ENCODE results near the gene GDPD1.
"Not testable (repeated sequence)": the region's sequence is repeated elsewhere in the genome, so short reads cannot be mapped to it uniquely, and the experiment has no call there.

The GDPD1 gene

GRCh38 chr17:59296190-59296589 lies 75.9 kb downstream of the GDPD1 start:
- no peak for TF ChIP-seq CTCF (IDR thresholded peaks at IDR 0.05; ENCODE audit: insufficient read depth, missing control alignments)
- DNase-seq (ENCODE audit: insufficient read length, low spot score): no peak
- FAIRE-seq: no peak

GRCh38 chr17:59298521-59298920 lies 78.2 kb downstream of the GDPD1 start:
- TF ChIP-seq CTCF (IDR thresholded peaks at IDR 0.05; ENCODE audit: insufficient read depth, missing control alignments): no peak
- DNase-seq (ENCODE audit: insufficient read length, low spot score) (no peak), FAIRE-seq (no peak)

GRCh38 chr17:59299400-59300092 lies 79.2 kb downstream of the GDPD1 start:
- DNase-seq (ENCODE audit: insufficient read length, low spot score) (no peak), FAIRE-seq (no peak)
- no peak for TF ChIP-seq CTCF (IDR thresholded peaks at IDR 0.05; ENCODE audit: insufficient read depth, missing control alignments)

- FAIRE-seq (no peak), DNase-seq (ENCODE audit: insufficient read length, low spot score) (no peak)
- TF ChIP-seq CTCF (IDR thresholded peaks at IDR 0.05; ENCODE audit: insufficient read depth, missing control alignments): no peak
Observed at GRCh38 chr17:59300941-59301340, 80.6 kb downstream of the GDPD1 start.

- FAIRE-seq: no peak
- no peak for TF ChIP-seq CTCF (IDR thresholded peaks at IDR 0.05; ENCODE audit: insufficient read depth, missing control alignments)
- no peak for DNase-seq (ENCODE audit: insufficient read length, low spot score)
Observed at GRCh38 chr17:59304811-59305210, 84.5 kb downstream of the GDPD1 start.

GRCh38 chr17:59310263-59310920 lies 90.1 kb downstream of the GDPD1 start:
- FAIRE-seq (no peak), DNase-seq (ENCODE audit: insufficient read length, low spot score) (no peak)
- TF ChIP-seq CTCF (IDR thresholded peaks at IDR 0.05; ENCODE audit: insufficient read depth, missing control alignments): no peak

GRCh38 chr17:59311051-59311468 lies 90.7 kb downstream of the GDPD1 start:
- peak; percentile 38 for DNase-seq (ENCODE audit: insufficient read length, low spot score)
- TF ChIP-seq CTCF (IDR thresholded peaks at IDR 0.05; ENCODE audit: insufficient read depth, missing control alignments): peak; percentile 98
- FAIRE-seq: peak; percentile 21

- FAIRE-seq; DNase-seq (ENCODE audit: insufficient read length, low spot score): not testable (repeated sequence)
Observed at GRCh38 chr17:59311521-59311920, 91.2 kb downstream of the GDPD1 start.

Measured in D721Med (cell line).